Superior temporal gyrus (tissue), 1 donor: ENCODE measurements around the gene MBLAC2.

Experiments
- DNase-seq: peaks from one replicate; pipeline ENCODE4 v3.0.0-alpha.2; 2016; ENCODE audit errors: extremely low spot score

The MBLAC2 gene

DNA sequence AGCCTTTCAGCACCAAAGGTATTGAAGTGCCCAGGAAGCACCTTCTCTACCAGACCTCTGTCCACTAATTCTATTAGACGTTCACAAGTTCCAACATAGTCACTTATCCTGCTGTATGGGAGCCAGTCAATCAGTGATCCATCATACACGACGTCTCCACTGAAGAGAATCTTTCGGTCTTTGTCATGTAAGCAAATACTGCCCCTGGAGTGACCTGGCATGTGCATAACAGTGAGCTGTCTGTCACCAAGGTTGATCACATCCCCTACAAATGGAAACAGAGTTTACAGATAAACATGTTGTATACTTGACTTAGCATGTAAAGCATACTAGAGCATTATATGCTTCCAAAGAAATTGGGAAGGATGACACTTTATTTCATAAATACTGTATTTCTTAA is 13.3 kb downstream of the MBLAC2 start:
- DNase-seq: no peak

DNA sequence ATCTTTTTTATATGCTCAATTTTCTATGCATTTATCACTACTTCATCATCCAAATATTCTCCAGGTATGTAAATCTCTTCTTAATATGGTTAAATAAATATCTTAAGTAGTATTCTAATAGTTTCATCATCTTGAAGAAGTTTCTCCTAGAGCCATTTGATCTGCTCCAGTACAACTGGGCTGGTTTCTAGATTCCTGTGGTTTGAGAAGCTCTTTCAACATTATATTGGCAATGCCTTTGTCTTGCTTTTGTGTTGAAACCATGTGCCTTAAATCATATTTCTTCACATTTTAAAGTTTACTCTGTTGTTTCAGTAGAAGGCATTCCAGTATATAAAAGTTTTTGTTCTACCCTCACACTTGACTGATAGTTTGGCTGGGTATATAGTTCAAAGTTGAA is 27.6 kb downstream of the MBLAC2 start:
- no peak for DNase-seq

DNA sequence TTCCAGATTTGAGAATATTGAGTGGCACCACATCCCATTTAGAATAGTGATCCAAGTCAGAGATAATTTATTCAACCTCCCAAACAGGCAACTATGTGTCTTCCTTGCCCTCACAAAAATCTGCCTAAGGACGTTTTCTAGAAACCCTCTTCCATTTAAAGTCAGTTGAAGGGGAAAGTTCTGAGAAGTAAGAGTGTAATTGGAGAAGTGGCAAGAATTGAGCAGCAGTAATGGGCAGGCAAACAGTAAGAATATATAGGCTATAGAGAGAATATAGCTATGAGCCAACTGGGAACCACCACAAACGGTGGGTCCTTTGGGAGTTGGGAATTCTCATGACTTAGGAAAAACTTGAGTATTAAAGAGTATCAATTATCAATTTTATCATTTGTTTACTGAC is 33.9 kb downstream of the MBLAC2 start:
- no peak for DNase-seq

DNA sequence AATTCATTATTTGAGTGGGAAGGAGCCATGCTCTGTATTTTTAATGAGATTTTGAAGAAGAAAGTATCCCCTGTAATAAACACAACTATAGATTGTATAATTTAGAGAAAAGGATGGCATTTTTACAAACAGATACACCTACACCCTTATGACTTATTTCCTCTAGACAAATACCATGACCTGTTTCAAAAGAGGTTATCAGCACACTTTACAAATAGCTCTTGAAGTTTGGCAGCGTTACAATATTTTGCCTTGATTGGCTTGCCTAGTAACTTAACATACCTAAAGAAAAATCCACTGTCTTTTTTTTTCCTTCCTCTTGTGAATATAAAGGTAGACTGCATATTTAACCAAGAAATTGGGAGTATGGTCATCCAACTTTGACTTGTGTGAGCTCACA is 36.5 kb downstream of the MBLAC2 start:
- no peak for DNase-seq

DNA sequence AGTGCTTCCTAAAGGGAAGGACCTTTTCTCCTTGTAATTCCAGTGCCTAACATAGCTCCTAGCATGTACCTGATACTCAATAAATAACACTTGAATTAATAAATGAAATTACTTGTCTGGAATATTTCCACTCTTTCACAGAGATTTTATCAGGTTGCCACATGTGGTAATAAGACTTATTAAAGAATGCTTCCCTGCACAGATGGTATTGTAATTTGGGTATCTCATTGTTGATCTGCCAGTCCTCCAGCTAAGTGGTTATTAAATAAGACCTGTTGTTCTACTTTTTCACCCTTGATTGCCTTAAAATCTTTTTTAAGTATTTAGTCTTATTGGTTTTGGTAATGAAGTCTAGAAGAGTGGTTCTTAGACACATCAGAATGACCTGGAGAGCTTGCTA is 36.9 kb downstream of the MBLAC2 start:
- DNase-seq: no peak

DNA sequence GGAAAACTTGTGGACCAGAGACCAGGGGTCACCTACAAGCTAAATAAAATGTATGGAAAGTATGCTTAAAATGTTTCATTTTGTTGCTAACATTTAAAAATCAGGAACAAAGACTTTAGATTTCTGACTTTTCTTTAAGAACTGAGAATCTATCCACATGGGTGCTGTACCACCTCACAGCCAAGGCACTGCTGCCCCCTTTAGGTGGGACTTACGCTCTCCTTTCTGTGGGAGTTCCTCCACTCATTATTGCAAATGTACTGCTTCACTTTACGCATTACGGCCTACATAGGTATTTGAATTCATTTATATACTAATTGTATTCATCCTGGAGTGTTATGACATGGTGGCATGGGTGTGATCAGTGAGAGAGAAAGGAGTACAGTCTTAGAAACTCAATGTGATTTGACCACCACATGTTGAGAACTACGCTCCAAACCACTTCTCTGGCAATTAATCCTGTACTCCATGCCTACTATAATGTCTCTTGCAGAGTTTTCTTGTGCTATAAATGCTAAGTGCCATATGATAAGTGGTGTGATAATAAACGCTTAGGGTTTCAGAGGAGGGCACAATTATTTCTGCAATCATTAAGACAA is 40.4 kb downstream of the MBLAC2 start:
- peak; percentile 76 for DNase-seq

DNA sequence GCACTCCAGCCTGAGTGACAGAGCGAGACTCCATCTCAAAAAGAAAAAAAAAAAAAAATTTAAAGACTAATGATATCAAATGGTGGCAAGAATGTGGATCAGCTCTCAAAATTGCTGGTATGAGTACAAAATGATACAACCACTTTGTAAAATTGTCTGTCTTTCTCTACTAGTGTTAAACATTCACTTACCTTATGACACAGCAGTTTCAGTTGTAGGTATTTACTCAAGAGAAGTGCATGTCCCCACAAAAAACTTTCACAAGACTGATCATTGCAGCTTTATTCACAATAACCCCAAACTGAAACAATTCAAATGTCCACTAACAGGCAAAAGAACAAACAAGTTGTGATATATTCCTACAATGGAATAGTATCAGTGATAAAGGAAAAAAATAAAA is 50.3 kb downstream of the MBLAC2 start:
- DNase-seq: no peak

DNA sequence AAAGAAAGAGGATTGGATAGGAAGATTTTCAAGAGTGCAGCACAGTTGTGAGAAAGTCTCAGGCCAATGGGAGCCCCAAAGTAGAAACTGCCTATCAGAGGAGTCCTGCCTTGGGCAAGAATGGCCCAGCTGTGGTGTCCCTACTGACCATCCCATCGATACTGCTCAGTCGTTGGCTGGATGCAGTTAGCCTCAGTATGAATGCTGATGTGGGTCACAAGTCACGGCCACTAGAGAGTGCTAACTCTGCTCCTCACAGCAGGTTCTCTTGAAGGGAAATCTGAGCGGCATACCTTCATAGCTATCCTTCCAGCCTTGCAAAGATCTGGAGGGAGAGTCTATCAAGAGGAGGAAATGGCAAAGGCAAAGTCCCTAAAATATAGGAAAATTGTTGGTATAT is 53.4 kb downstream of the MBLAC2 start:
- no peak for DNase-seq

DNA sequence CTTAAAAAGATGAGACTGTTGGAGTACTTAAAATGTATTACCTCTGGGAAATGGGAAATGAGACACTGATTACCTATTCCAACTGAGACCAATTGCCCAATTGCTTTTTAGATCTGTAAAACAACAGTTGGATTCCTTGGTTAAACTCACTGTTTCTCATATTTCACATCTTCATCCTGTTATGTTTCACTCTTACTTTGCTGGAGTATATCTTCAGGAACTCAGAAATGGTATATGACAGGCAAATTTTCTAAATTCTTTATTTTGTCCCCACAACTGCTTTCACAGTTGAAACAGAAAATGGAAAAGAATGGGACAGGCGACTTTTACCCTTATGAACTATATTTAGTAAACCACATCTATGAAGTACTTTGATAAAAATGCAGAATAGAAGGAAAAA is 56.4 kb downstream of the MBLAC2 start:
- DNase-seq: no peak

DNA sequence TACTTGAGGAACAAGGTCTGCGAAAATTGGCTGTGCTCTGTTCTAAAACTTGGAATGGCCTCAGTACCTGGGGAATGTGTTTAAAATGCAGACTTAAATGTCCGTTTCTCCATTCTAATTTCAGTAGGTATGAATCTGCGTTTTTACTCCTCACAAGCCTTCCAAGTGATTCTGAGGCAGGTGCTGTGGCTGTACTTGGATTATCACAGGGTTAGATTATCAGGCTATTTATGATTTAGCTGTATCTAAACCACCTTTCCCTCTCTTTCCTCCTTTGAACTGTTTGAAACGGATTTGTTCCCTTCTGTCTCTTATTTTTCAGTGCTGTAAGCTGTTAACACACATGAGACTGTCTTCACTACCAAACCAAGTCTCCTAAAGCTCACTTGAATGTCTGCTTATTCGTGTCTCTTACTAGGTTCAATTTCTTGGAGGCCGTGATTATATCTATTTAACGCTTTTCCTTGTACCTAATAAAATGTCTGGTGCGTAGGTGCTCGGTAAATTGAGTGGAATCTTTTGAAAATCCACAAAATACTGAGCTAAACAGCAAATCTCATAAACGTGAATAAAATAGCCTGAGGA is 64.3 kb downstream of the MBLAC2 start:
- no peak for DNase-seq

DNA sequence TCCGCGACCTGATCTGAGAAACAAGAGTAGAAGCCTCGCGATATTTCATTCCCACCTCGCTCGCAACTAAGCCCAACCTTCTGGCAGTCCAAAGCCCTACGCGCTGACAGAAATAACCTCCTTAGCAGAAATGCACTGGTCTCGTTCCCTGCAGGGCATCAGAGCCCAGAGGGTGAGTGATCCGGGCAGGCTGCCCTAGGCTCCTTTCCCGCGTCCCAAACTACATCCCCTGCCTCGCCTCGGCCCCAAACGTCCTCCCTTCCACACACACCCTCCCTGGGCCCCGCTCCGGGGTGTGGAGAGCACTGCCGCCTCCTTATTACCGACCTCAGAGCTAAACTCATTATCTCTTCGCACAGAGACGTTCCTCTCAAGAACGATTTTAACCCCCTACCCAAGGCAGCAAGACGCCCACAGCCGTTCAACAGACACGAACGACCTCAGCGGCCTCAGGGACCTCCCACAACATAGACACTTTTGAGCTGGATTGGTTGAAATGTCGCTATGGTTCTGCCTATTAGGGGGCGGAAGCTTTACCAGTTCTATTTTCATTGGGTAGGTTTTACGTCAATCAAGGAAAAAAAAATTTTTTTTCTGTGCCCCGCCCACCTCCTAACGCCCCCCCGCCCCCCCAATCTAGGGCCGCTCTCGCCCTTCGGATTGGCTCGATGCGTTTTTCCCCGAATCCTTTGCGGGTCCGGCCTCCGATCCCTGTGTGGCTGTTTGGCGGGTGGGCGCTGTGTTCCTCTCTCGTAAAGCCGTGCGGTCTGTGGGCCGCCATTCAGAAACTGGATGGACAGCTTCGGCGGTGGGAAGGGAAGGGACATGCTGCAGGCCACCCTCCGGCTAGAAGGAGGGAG is 65.0 kb downstream of the MBLAC2 start, which contains the start of gene CETN3:
Gene CETN3 (minus strand): TSS at position 439 of the 860 bp plus-strand sequence. CDS start 95 bp downstream, at position 344.
- DNase-seq: peak; percentile 99

DNA sequence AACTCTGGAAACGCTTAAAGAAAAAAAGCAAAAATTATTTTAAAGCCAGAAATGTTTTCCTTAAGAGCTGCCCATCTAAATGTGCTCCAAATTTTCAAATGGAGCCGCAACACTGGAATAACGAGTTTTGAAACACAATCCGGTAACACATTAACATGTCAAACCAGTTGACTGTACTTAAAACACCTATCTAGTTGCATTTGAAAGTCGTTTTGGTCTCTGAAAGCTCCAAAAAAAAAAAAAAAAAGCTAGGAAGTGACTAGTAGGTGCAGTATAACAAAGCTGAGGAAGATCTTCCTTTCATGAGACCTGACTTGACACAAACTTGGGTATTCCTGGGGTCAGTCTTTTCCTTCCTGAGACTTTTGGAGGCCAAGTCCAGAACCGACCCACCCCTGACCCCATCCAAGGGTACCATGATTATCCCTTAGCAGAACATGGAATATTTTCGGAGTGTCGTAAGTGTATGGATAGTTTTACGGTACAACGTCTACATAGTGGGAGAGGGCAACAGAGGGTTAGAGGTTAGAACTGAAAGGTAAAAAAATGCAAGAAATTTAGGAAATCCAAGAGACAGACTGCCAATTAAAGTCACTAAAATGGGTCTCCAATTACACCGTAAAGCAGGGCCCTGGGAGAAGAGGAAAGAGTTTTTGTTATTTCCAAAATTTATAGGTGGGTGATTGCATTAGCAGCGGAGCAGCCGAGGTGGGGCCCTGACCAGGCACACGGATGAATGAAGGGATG is 65.8 kb downstream of the MBLAC2 start:
- peak; percentile 46 for DNase-seq
